IMR-90 (cell line): Measurements from ENCODE around the gene MACC1. TPM values are rescaled to one million over a fixed set of nuclear protein-coding genes. Genes with fewer than 3 reads are reported as not detected.

Experiments used
- ATAC-seq: fragments of 200-7000 bp; cut with Tn5 transposase; 2 replicates; pipeline ENCODE4 v1.9.1; 2020; ENCODE audit warnings: low read depth, mild to moderate bottlenecking, moderate library complexity
- BruUV-seq: library from RNA; stranded (reverse); fragments of 400-500 nt; replicated peaks from 2 replicates; lab custom pipeline; 2021; lab: Mats Ljungman, UMichigan
- CTCF ChIA-PET: fragments of 300-600 bp; formaldehyde crosslinking; extraction: SDS; loops from one replicate; lab custom pipeline; 2021; ENCODE audit warnings: antibody characterized with exemption; lab: Yijun Ruan, JAX
- POLR2A ChIA-PET: fragments of 300-600 bp; sonication (Branson Sonifier 250); formaldehyde crosslinking; loops from one replicate; lab custom pipeline; 2022; ENCODE audit warnings: antibody characterized with exemption; ENCODE audit not compliant: unreplicated experiment; lab: Charles Lee
- DNase-seq: peaks from one replicate; pipeline ENCODE4 v3.0.0; 2013
- H2AFZ ChIP-seq: replicated peaks from 2 replicates; pipeline ENCODE3; 2013; ENCODE audit warnings: low read length, mild to moderate bottlenecking; ENCODE audit not compliant: poor library complexity
- H2AK5ac ChIP-seq: 2 replicates; pipeline ENCODE4 v1.6.1; 2013; ENCODE audit warnings: low read depth, low read length, inconsistent platforms
- H2AK9ac ChIP-seq: replicated peaks from 2 replicates; pipeline ENCODE3; 2013; ENCODE audit warnings: mild to moderate bottlenecking, low read depth, low read length, moderate library complexity; ENCODE audit not compliant: poor library complexity
- H2BK120ac ChIP-seq: 2 replicates; pipeline ENCODE4 v1.6.1; 2013; ENCODE audit warnings: low read depth, low read length, inconsistent platforms
- H2BK15ac ChIP-seq: 3 replicates; pipeline ENCODE4 v1.6.1; 2013; ENCODE audit warnings: low read depth, low read length, inconsistent platforms
- H2BK20ac ChIP-seq: 2 replicates; pipeline ENCODE4 v1.6.1; 2013; ENCODE audit warnings: low read depth, mild to moderate bottlenecking, inconsistent platforms, low read length, moderate library complexity
- H2BK5ac ChIP-seq: 2 replicates; pipeline ENCODE4 v1.6.1; 2013; ENCODE audit warnings: mild to moderate bottlenecking, low read depth, low read length, inconsistent platforms; ENCODE audit not compliant: poor library complexity, severe bottlenecking
- H3K14ac ChIP-seq: replicated peaks from 2 replicates; pipeline ENCODE4 v1.6.1; 2013; ENCODE audit warnings: low read depth, low read length, inconsistent platforms
- H3K18ac ChIP-seq: 2 replicates; pipeline ENCODE4 v1.6.1; 2013; ENCODE audit warnings: low read depth, low read length, control low read depth
- H3K23ac ChIP-seq: 2 replicates; pipeline ENCODE4 v1.6.1; 2013; ENCODE audit warnings: low read depth, low read length, inconsistent platforms
- H3K27ac ChIP-seq: 2 replicates; pipeline ENCODE4 v1.5.1; 2013; ENCODE audit warnings: mild to moderate bottlenecking, control low read depth, low read length; ENCODE audit not compliant: insufficient read depth
- H3K27me3 ChIP-seq: 2 replicates; pipeline ENCODE4 v1.6.1; 2013; ENCODE audit warnings: low read length; ENCODE audit not compliant: control insufficient read depth, insufficient read depth
- H3K36me3 ChIP-seq: 2 replicates; pipeline ENCODE4 v1.6.1; 2013; ENCODE audit warnings: low read length, mixed read lengths; ENCODE audit not compliant: control insufficient read depth, insufficient read depth
- H3K4ac ChIP-seq: 2 replicates; pipeline ENCODE4 v1.6.1; 2013; ENCODE audit warnings: low read depth, low read length, inconsistent platforms
- H3K4me1 ChIP-seq: 2 replicates; pipeline ENCODE4 v1.6.1; 2013; ENCODE audit warnings: low read length, mixed read lengths; ENCODE audit not compliant: control insufficient read depth, insufficient read depth
- H3K4me2 ChIP-seq: 2 replicates; pipeline ENCODE4 v1.6.1; 2013; ENCODE audit warnings: low read depth, mild to moderate bottlenecking, control low read depth, low read length, moderate library complexity
- H3K4me3 ChIP-seq: 2 replicates; pipeline ENCODE4 v1.5.1; 2013; ENCODE audit warnings: low read depth, mild to moderate bottlenecking, control low read depth, low read length, moderate library complexity; ENCODE audit not compliant: insufficient read depth
- H3K56ac ChIP-seq: 2 replicates; pipeline ENCODE4 v1.6.1; 2013; ENCODE audit warnings: low read length, inconsistent platforms; ENCODE audit not compliant: insufficient read depth; ENCODE audit errors: extremely low read depth
- H3K79me1 ChIP-seq, 2 experiments: 2 replicates each; pipeline ENCODE4 v1.6.1; 2013; ENCODE audit warnings: low read length in 2 of 2, inconsistent platforms in 1 of 2, low read depth in 1 of 2
- H3K9ac ChIP-seq: 2 replicates; pipeline ENCODE4 v1.6.1; 2013; ENCODE audit warnings: low read depth, low read length, control low read depth
- H3K9me1 ChIP-seq: 2 replicates; pipeline ENCODE4 v1.6.1; 2013; ENCODE audit warnings: low read length, inconsistent platforms; ENCODE audit not compliant: insufficient read depth
- H3K9me3 ChIP-seq: 2 replicates; pipeline ENCODE4 v1.6.1; 2013; ENCODE audit warnings: low read length; ENCODE audit not compliant: control insufficient read depth, insufficient read depth
- H4K20me1 ChIP-seq: 2 replicates; pipeline ENCODE4 v1.6.1; 2013; ENCODE audit warnings: low read length, inconsistent platforms; ENCODE audit not compliant: insufficient read depth
- H4K5ac ChIP-seq: 2 replicates; pipeline ENCODE4 v1.6.1; 2013; ENCODE audit warnings: mild to moderate bottlenecking, low read depth, low read length, control low read depth
- H4K8ac ChIP-seq, 2 experiments: 2 replicates each; pipeline ENCODE4 v1.6.1; 2013; ENCODE audit warnings: low read depth in 2 of 2, low read length in 2 of 2, control low read depth in 1 of 2, inconsistent platforms in 1 of 2
- H4K91ac ChIP-seq: 2 replicates; pipeline ENCODE4 v1.6.1; 2013; ENCODE audit warnings: low read depth, low read length, inconsistent platforms; ENCODE audit not compliant: insufficient read depth
- BHLHE40 ChIP-seq: fragments of 150-350 bp; IDR thresholded peaks from 2 replicates; pipeline ENCODE4 v1.6.1; 2016; ENCODE audit warnings: mild to moderate bottlenecking, low read depth, low read length
- FOS ChIP-seq: fragments of 150-350 bp; IDR thresholded peaks from 2 replicates; pipeline ENCODE4 v1.6.1; 2016; ENCODE audit warnings: low read depth, low read length
- MAFK ChIP-seq: IDR thresholded peaks from 2 replicates; pipeline ENCODE4 v1.6.1; 2012; ENCODE audit warnings: low read depth, low read length, improper control_type of control experiment
- MXI1 ChIP-seq: IDR thresholded peaks from 2 replicates; pipeline ENCODE4 v1.6.1; 2012; ENCODE audit warnings: low read depth, mild to moderate bottlenecking, low read length, moderate library complexity, borderline replicate concordance
- SMC3 ChIP-seq: fragments of 150-350 bp; IDR thresholded peaks from 2 replicates; pipeline ENCODE4 v1.6.1; 2016; ENCODE audit warnings: low read depth, mild to moderate bottlenecking, antibody characterized with exemption, low read length, moderate library complexity
- WGBS, 2 experiments: methylation state at CpG; one replicate each; pipeline versions ENCODE4 v1.1.5 to v1.1.7; 2013; ENCODE audit warnings: missing lambda C conversion rate in 2 of 2; ENCODE audit not compliant: insufficient read length in 1 of 2; ENCODE audit errors: extremely low coverage in 2 of 2; 5-methylcytosine and 5-hydroxymethylcytosine counted together
- dilution Hi-C: fragments of 300-500 bp; cut with HindIII; formaldehyde crosslinking; loops from one replicate; pipeline ENCODE4 v1.14.3; 2018; ENCODE audit warnings: low sequenced_read_pairs; ENCODE audit not compliant: unreplicated experiment
- in situ Hi-C: fragments of 300-500 bp; cut with MboI; formaldehyde crosslinking; loops from 3 replicates; pipeline ENCODE4 v1.14.3; 2019; ENCODE audit warnings: low sequenced_read_pairs, inconsistent platforms, mixed read lengths
- intact Hi-C: fragments of 100-400 bp; cut with micrococcal nuclease; formaldehyde crosslinking; loops from 2 replicates; pipeline ENCODE4 v1.10.0; 2022
- polyA plus RNA-seq, 3 experiments: library from polyadenylated mRNA; depleted of rRNA; stranded (reverse); fragments of >200 nt; gene quantifications; 2 replicates each; pipeline ENCODE4 v1.2.3, GENCODE V29; 2012; ENCODE audit warnings: low replicate concordance in 1 of 3
- total RNA-seq: library from RNA; depleted of rRNA; stranded (reverse); fragments of >200 nt; gene quantifications from 2 replicates; pipeline ENCODE4 v1.2.3, GENCODE V29; 2012

MACC1 gene
- total and polyA plus RNA-seq, 2 of the 4 experiments (the other 2 are of a cell fraction), result under 0.01 TPM; not detected in 1

DNA sequence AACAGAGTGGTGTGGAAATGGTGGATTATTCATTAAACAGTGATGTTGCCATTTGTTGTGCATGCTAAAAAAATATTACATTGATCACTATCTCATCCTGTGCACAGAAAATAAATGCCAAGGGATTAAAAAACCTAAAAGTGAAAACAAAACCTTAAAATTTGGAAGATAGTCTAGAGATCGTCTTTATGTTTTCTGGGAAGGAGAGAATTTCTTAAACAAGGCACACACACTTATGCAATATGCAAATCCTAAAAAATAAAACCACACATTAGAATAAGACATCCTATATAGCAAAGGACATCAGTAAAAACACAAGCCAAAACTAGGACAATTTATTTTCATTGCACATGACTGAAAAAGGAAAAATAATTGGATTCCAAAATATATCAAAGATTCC is 54.5 kb downstream of the MACC1 start:
- dilution Hi-C loops, result no loop called here
- H3K14ac ChIP-seq, result no peak overlapping the region
- no peaks in the 10 kb centered on the region for H4K20me1 ChIP-seq
- no peak overlapping the region for H3K27ac ChIP-seq
- in situ Hi-C loops, result loop anchor here (25.0 kb wide), 2 partner anchors 400 to 425 kb away; partner anchors contain the start of gene TMEM196
- H4K5ac ChIP-seq, result no peak overlapping the region
- H3K9me3 ChIP-seq, result no peaks in the 10 kb centered on the region
- intact Hi-C loops, result no loop called here
- no peak overlapping the region for H2AK9ac ChIP-seq
- no peak overlapping the region for H3K23ac ChIP-seq
- H2BK120ac ChIP-seq, result no peak overlapping the region
- no peak overlapping the region for H3K4me3 ChIP-seq
- H3K27me3 ChIP-seq, result no peaks in the 10 kb centered on the region
- H3K4me2 ChIP-seq, result no peak overlapping the region
- H3K56ac ChIP-seq, result no peak overlapping the region
- H3K79me1 ChIP-seq, result no peaks in the 10 kb centered on the region
- BruUV-seq, result no TSS peak
- no peak overlapping the region for H3K4ac ChIP-seq
- H4K91ac ChIP-seq, result no peak overlapping the region
- H3K36me3 ChIP-seq, result no peaks in the 10 kb centered on the region
- no peak overlapping the region for H4K8ac ChIP-seq
- no peak for TF ChIP-seq FOS
- no peak for TF ChIP-seq MAFK
- no peak for TF ChIP-seq SMC3
- TF ChIP-seq MXI1, result no peak
- TF ChIP-seq BHLHE40, result no peak
- no peaks in the 10 kb centered on the region for H3K9me1 ChIP-seq
- no peak for DNase-seq
- POLR2A ChIA-PET, result no interaction called here
- no peak overlapping the region for H2BK15ac ChIP-seq
- no CpG with 5 or more reads among the region's 1 CpG for WGBS, 2 experiments
- H3K18ac ChIP-seq, result no peak overlapping the region
- no peak overlapping the region for H2BK20ac ChIP-seq
- CTCF ChIA-PET, result no interaction called here
- H2BK5ac ChIP-seq, result no peak overlapping the region
- no peak overlapping the region for H3K9ac ChIP-seq
- no peak for ATAC-seq
- H2AK5ac ChIP-seq, result no peak overlapping the region
- H3K4me1 ChIP-seq, result no peaks in the 10 kb centered on the region
- H2AFZ ChIP-seq, result no peak overlapping the region
